GM13976 (cell line): Measurements from ENCODE around the gene PTPRG.

ENCODE experiments used
- DNase-seq: peaks from one replicate; pipeline ENCODE4 v3.0.0; 2012; ENCODE audit warnings: low spot score
- CTCF ChIP-seq: IDR thresholded peaks from 2 replicates; pipeline ENCODE4 v1.5.1; 2012; ENCODE audit warnings: borderline replicate concordance, mild to moderate bottlenecking; ENCODE audit not compliant: insufficient read depth; ENCODE audit errors: extremely low read depth, missing control alignments, control extremely low read depth
- in situ Hi-C: fragments of 300-500 bp; cut with MboI; formaldehyde crosslinking; loops from one replicate; pipeline ENCODE4 v1.12.0; 2022; ENCODE audit warnings: low sequenced_read_pairs, mixed read lengths, inconsistent platforms; ENCODE audit not compliant: unreplicated experiment

The PTPRG gene

GRCh38 chr3:62113092-62113491, 551.7 kb downstream of the PTPRG start:
- in situ Hi-C loops = no loop called here
- no peak for DNase-seq
- TF ChIP-seq CTCF = no peak

- no peak for TF ChIP-seq CTCF
- DNase-seq = no peak
- in situ Hi-C loops = no loop called here
These were observed 553.4 kb downstream of the PTPRG start for GRCh38 chr3:62114763-62115162.

GRCh38 chr3:62117903-62118548, 556.7 kb downstream of the PTPRG start:
- no peak for DNase-seq
- no peak for TF ChIP-seq CTCF
- in situ Hi-C loops = no loop called here

- no peak for TF ChIP-seq CTCF
- in situ Hi-C loops = no loop called here
- DNase-seq = no peak
These were observed 557.8 kb downstream of the PTPRG start for GRCh38 chr3:62119139-62119538.

GRCh38 chr3:62122819-62123218, 561.4 kb downstream of the PTPRG start:
- no peak for DNase-seq
- in situ Hi-C loops = no loop called here
- no peak for TF ChIP-seq CTCF

GRCh38 chr3:62125380-62125779, 564.0 kb downstream of the PTPRG start:
- no peak for DNase-seq
- TF ChIP-seq CTCF = no peak
- in situ Hi-C loops = no loop called here
